HepG2 (cell line): ENCODE results near the gene MSI2. TPM values are rescaled to one million over a fixed set of nuclear protein-coding genes. Genes with fewer than 3 reads are reported as not detected.

Experiments used
- DMAP1 ChIP-seq: IDR thresholded peaks from 2 replicates; pipeline ENCODE4 v1.6.1; 2016
- FOSL2 ChIP-seq: sonication (generic); formaldehyde crosslinking; IDR thresholded peaks from 2 replicates; pipeline ENCODE4 v1.4.0; 2020; ENCODE audit warnings: missing genetic modification reagents
- HOXA5 ChIP-seq: sonication (generic); formaldehyde crosslinking; IDR thresholded peaks from 2 replicates; pipeline ENCODE4 v1.4.0; 2020; ENCODE audit warnings: missing genetic modification reagents
- IKZF1 ChIP-seq: fragments of 450-650 bp; IDR thresholded peaks from 2 replicates; pipeline ENCODE4 v1.7.1; 2016
- JARID2 ChIP-seq: sonication (generic); formaldehyde crosslinking; IDR thresholded peaks from 2 replicates; pipeline ENCODE4 v1.8.1; 2023; ENCODE audit warnings: missing genetic modification reagents, inconsistent platforms; ENCODE audit not compliant: insufficient replicate concordance
- KLF6 ChIP-seq: IDR thresholded peaks from 2 replicates; pipeline ENCODE4 v1.8.0; 2016; ENCODE audit warnings: missing biosample characterization, missing genetic modification reagents
- NFRKB ChIP-seq: fragments of 450-650 bp; IDR thresholded peaks from 2 replicates; pipeline ENCODE4 v1.6.1; 2017
- NR2F6 ChIP-seq, 2 experiments: IDR thresholded peaks; 2 replicates each; pipeline ENCODE4 v1.6.1; 2016; ENCODE audit warnings: antibody characterized with exemption in 1 of 2, mild to moderate bottlenecking in 1 of 2
- RARG ChIP-seq: sonication (generic); formaldehyde crosslinking; IDR thresholded peaks from 2 replicates; pipeline ENCODE4 v1.4.0; 2020; ENCODE audit warnings: low read depth, mild to moderate bottlenecking, missing genetic modification reagents
- REPIN1 ChIP-seq: sonication (generic); formaldehyde crosslinking; IDR thresholded peaks from 2 replicates; pipeline ENCODE4 v1.8.0; 2022; ENCODE audit warnings: missing genetic modification reagents, low read depth, mild to moderate bottlenecking, borderline replicate concordance
- RORA ChIP-seq: sonication (generic); formaldehyde crosslinking; IDR thresholded peaks from 2 replicates; pipeline ENCODE4 v1.5.0; 2020; ENCODE audit warnings: mild to moderate bottlenecking, missing genetic modification reagents, moderate library complexity
- SKIL ChIP-seq: sonication (generic); formaldehyde crosslinking; IDR thresholded peaks from 2 replicates; pipeline ENCODE4 v1.8.0; 2022; ENCODE audit warnings: missing genetic modification reagents, mild to moderate bottlenecking, moderate library complexity, borderline replicate concordance
- SMAD1 ChIP-seq: sonication (generic); formaldehyde crosslinking; IDR thresholded peaks from 2 replicates; pipeline ENCODE4 v1.4.0; 2020; ENCODE audit warnings: missing genetic modification reagents, low read depth, mild to moderate bottlenecking, borderline replicate concordance
- SP5 ChIP-seq: IDR thresholded peaks from 2 replicates; pipeline ENCODE4 v1.6.1; 2016; ENCODE audit warnings: low read depth, borderline replicate concordance
- SSRP1 ChIP-seq: IDR thresholded peaks from 2 replicates; pipeline ENCODE4 v1.6.1; 2016; ENCODE audit warnings: control low read depth
- ZFP36 ChIP-seq: fragments of 150-350 bp; IDR thresholded peaks from 2 replicates; pipeline ENCODE4 v1.6.1; 2018; ENCODE audit warnings: borderline replicate concordance, low read length, low read depth; ENCODE audit not compliant: partially characterized antibody
- ZFP36L2 ChIP-seq: sonication (generic); formaldehyde crosslinking; IDR thresholded peaks from 2 replicates; pipeline ENCODE4 v1.4.0; 2020; ENCODE audit warnings: missing genetic modification reagents
- ZNF468 ChIP-seq: sonication (generic); formaldehyde crosslinking; IDR thresholded peaks from 2 replicates; pipeline ENCODE4 v1.8.0; 2022; ENCODE audit warnings: mild to moderate bottlenecking, moderate library complexity, missing genetic modification reagents
- ZNF558 ChIP-seq: sonication (generic); formaldehyde crosslinking; IDR thresholded peaks from 2 replicates; pipeline ENCODE4 v1.9.0; 2022; ENCODE audit warnings: mild to moderate bottlenecking, missing genetic modification reagents, borderline replicate concordance
- ZSCAN5A ChIP-seq: sonication (generic); formaldehyde crosslinking; IDR thresholded peaks from 2 replicates; pipeline ENCODE4 v1.8.0; 2022; ENCODE audit warnings: mild to moderate bottlenecking, missing genetic modification reagents, borderline replicate concordance
- polyA plus RNA-seq, 8 experiments: library from polyadenylated mRNA; depleted of rRNA in 3 of 8; stranded (reverse) in 7 of 8; unstranded in 1 of 8; fragments of >200 nt; fragmentation: Illumina TruSeq in 4 of 8; extraction: Trizol in 4 of 8; gene quantifications; 2 replicates each; pipeline versions ENCODE4 v1.2.1 to v1.2.3, GENCODE V29; 2011 to 2016; ENCODE audit warnings: low read depth in 4 of 8, missing spikeins in 1 of 8, mixed read lengths in 1 of 8; ENCODE audit not compliant: insufficient read depth in 1 of 8
- total RNA-seq, 5 experiments: library from RNA; depleted of rRNA; stranded (reverse); fragments of >200 nt; fragmentation: Illumina TruSeq; extraction: Trizol; gene quantifications; 2 replicates each; pipeline ENCODE4 v1.2.3, GENCODE V29; 2016; ENCODE audit warnings: low read depth in 1 of 5
- TF ChIP-seq, protein P1 (sequence below): sonication (generic); formaldehyde crosslinking; IDR thresholded peaks from 2 replicates; pipeline ENCODE4 v1.4.0; 2020; ENCODE audit warnings: missing genetic modification reagents
- TF ChIP-seq, protein P2 (sequence below): sonication (generic); formaldehyde crosslinking; IDR thresholded peaks from 2 replicates; pipeline ENCODE4 v1.4.0; 2020; ENCODE audit warnings: low read depth, missing genetic modification reagents

The MSI2 gene
- total and polyA plus RNA-seq, 2 of the 13 experiments (the other 11 are each of a cell fraction or from before 2014, with no cell fraction given), result 77.5 to 78.4 TPM

GRCh38 chr17:57580055-57580739, 323.9 kb downstream of the MSI2 start (continued):
- TF ChIP-seq KLF6 (CRISPR knock-in tag) (no peak), RORA (CRISPR knock-in tag) (no peak), SP5 (peak; percentile 86), NR2F6 (IDR thresholded peaks at IDR 0.05) (peak; percentile 99), NR2F6 (CRISPR knock-in tag; IDR thresholded peaks at IDR 0.05) (peak; percentile 99), SKIL (CRISPR knock-in tag) (peak; percentile 97), SMAD1 (CRISPR knock-in tag) (peak; percentile 75; the same call in 1 of the 2 replicates), ZNF558 (CRISPR knock-in tag) (no peak), FOSL2 (CRISPR knock-in tag) (peak; percentile 71), IKZF1 (no peak), HOXA5 (CRISPR knock-in tag) (0 out of 2 replicates have a peak, but pooled peaks have one; percentile 17), ZSCAN5A (CRISPR knock-in tag) (no peak), JARID2 (no peak), RARG (no peak), ZNF468 (no peak), ZFP36 (no peak), REPIN1 (CRISPR knock-in tag) (peak; percentile 81), SSRP1 (no peak), NFRKB (no peak), DMAP1 (CRISPR knock-in tag) (peak; percentile 59; the same call in 1 of the 2 replicates), ZFP36L2 (CRISPR knock-in tag) (no peak)
- TF ChIP-seq, protein P1, sequence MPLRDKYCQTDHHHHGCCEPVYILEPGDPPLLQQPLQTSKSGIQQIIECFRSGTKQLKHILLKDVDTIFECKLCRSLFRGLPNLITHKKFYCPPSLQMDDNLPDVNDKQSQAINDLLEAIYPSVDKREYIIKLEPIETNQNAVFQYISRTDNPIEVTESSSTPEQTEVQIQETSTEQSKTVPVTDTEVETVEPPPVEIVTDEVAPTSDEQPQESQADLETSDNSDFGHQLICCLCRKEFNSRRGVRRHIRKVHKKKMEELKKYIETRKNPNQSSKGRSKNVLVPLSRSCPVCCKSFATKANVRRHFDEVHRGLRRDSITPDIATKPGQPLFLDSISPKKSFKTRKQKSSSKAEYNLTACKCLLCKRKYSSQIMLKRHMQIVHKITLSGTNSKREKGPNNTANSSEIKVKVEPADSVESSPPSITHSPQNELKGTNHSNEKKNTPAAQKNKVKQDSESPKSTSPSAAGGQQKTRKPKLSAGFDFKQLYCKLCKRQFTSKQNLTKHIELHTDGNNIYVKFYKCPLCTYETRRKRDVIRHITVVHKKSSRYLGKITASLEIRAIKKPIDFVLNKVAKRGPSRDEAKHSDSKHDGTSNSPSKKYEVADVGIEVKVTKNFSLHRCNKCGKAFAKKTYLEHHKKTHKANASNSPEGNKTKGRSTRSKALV (CRISPR knock-in tag), result no peak
- TF ChIP-seq, protein P2, sequence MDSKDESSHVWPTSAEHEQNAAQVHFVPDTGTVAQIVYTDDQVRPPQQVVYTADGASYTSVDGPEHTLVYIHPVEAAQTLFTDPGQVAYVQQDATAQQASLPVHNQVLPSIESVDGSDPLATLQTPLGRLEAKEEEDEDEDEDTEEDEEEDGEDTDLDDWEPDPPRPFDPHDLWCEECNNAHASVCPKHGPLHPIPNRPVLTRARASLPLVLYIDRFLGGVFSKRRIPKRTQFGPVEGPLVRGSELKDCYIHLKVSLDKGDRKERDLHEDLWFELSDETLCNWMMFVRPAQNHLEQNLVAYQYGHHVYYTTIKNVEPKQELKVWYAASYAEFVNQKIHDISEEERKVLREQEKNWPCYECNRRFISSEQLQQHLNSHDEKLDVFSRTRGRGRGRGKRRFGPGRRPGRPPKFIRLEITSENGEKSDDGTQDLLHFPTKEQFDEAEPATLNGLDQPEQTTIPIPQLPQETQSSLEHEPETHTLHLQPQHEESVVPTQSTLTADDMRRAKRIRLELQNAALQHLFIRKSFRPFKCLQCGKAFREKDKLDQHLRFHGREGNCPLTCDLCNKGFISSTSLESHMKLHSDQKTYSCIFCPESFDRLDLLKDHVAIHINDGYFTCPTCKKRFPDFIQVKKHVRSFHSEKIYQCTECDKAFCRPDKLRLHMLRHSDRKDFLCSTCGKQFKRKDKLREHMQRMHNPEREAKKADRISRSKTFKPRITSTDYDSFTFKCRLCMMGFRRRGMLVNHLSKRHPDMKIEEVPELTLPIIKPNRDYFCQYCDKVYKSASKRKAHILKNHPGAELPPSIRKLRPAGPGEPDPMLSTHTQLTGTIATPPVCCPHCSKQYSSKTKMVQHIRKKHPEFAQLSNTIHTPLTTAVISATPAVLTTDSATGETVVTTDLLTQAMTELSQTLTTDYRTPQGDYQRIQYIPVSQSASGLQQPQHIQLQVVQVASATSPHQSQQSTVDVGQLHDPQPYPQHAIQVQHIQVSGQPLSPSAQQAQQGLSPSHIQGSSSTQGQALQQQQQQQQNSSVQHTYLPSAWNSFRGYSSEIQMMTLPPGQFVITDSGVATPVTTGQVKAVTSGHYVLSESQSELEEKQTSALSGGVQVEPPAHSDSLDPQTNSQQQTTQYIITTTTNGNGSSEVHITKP (CRISPR knock-in tag), result peak; percentile 72; the same call in 1 of the 2 replicates
